Heart right ventricle (tissue), 16 donors: ENCODE data around the gene ECI2. TPM values are rescaled to one million over a fixed set of nuclear protein-coding genes. Genes with fewer than 3 reads are reported as not detected.

ENCODE experiments used
- ATAC-seq, 8 donors: fragments of 200-7000 bp; cut with Tn5 transposase; one replicate each; pipeline ENCODE4 v1.9.1; 2020; ENCODE audit warnings: mild to moderate bottlenecking in 8 of 8, moderate library complexity in 8 of 8, moderate number of reproducible peaks in 1 of 8
- DNase-seq, 2 donors: peaks; one replicate each; pipeline ENCODE4 v3.0.0-alpha.2; 2020
- H3K27ac ChIP-seq, 10 donors: fragments of 200-600 bp; sonication (generic) in 2 of 10; one replicate each; pipeline versions ENCODE4 v1.5.0 to v1.8.0; 2020 to 2022; ENCODE audit warnings: mild to moderate bottlenecking in 3 of 10
- H3K27me3 ChIP-seq, 7 donors: fragments of 200-600 bp; one replicate each; pipeline ENCODE4 v1.8.0; 2021 to 2022; ENCODE audit warnings: mild to moderate bottlenecking in 2 of 7
- H3K36me3 ChIP-seq, 9 donors: fragments of 200-600 bp; sonication (generic) in 1 of 9; one replicate each; pipeline versions ENCODE4 v1.5.0 to v1.8.0; 2020 to 2022; ENCODE audit warnings: mild to moderate bottlenecking in 2 of 9
- H3K4me1 ChIP-seq, 9 donors: fragments of 200-600 bp; sonication (generic) in 1 of 9; one replicate each; pipeline versions ENCODE4 v1.5.0 to v1.8.0; 2020 to 2022; ENCODE audit warnings: mild to moderate bottlenecking in 4 of 9
- H3K4me3 ChIP-seq, 10 donors: fragments of 200-600 bp; sonication (generic) in 2 of 10; one replicate each; pipeline versions ENCODE4 v1.5.0 to v1.8.0; 2020 to 2022; ENCODE audit warnings: mild to moderate bottlenecking in 7 of 10, moderate library complexity in 2 of 10
- H3K9me3 ChIP-seq, 11 donors: fragments of 200-600 bp in 10 of 11; sonication (generic) in 2 of 11; one replicate each; pipeline versions ENCODE4 v1.5.0 to v1.8.0; 2013 to 2022; ENCODE audit warnings: mild to moderate bottlenecking in 2 of 11, control low read depth in 1 of 11, moderate library complexity in 1 of 11
- WGBS, 2 donors: extraction: QIAGEN DNeasy Blood & Tissue Kit; methylation state at CpG; one replicate each; pipeline ENCODE4 v1.1.7; 2013; ENCODE audit warnings: inconsistent platforms in 1 of 2; 5-methylcytosine and 5-hydroxymethylcytosine counted together
- intact Hi-C, 10 donors: fragments of 100-400 bp; cut with DNase I; formaldehyde crosslinking; loops; one replicate each; pipeline versions ENCODE4 v1.11.1 to v1.14.2; 2022
- polyA plus RNA-seq, 2 donors: library from polyadenylated mRNA; stranded (reverse); fragments of 200-250 nt; gene quantifications; one replicate each; pipeline ENCODE4 v1.2.3, GENCODE V29; 2013
- total RNA-seq, 10 donors: library from RNA; stranded (reverse); fragmentation: NEBNext Ultra II Directional in 3 of 10; extraction: Animal tissue kit (Norgen Biotek cat#: 25700) in 3 of 10; gene quantifications; one replicate each; pipeline versions ENCODE4 v1.2.1 to v1.2.4, GENCODE V29; 2021 to 2023
- TF ChIP-seq, protein P1 (sequence below), 9 donors: fragments of 200-600 bp; sonication (generic) in 2 of 9; IDR thresholded peaks; one replicate each; pipeline versions ENCODE4 v1.5.0 to v1.8.0; 2021 to 2022; ENCODE audit warnings: antibody characterized with exemption in 9 of 9, mild to moderate bottlenecking in 5 of 9, moderate library complexity in 1 of 9
- donor health status: Arrhythmogenic right ventricular cardiomyopathy.
- donor health status: ischemic (EF 13 %, LVEDD 7.1; RV severe dilation, severe dysfunction).
- donor health status: healthy with polysubstance abuse.
- donor health status: DM: no; HTN: yes; CAD: no.
- donor health status: DM: no; HTN: no; CAD: no.
- donor health status: ischemic (EF 25% LVEDD 6.9; RV normal size, moderate dysfunction).
- donor health status: ischemic (EF 25% LVEDD 5.7; RV mildly dilated, moderate dysfunction).
- donor health status: healthy.
- donor health status: DM: yes; HTN: yes; CAD: no.
- donor health status: Ischemic cardiomyopathy.
- donor health status: ischemic (EF 35%, LVEDD 5.7; RV mildly dilated, moderate dysfunction).
- donor health status: nonischemic (EF 11% LVEDD 7.7; RV severe dilation, severe dysfunction).
- donor health status: DM: yes; HTN: yes; CAD: no.
- donor health status: PGD.
- donor health status: ischemic (EF 29% LVEDD 5.4; RV normal size, mild dysfunction).
- donor health status: nonischemic (EF 23%, LVEDD 6.1; RV moderate dilation, normal function).

ECI2 gene
- total and polyA plus RNA-seq, 12 donors = 54.9 to 194 (median 162) TPM

DNA sequence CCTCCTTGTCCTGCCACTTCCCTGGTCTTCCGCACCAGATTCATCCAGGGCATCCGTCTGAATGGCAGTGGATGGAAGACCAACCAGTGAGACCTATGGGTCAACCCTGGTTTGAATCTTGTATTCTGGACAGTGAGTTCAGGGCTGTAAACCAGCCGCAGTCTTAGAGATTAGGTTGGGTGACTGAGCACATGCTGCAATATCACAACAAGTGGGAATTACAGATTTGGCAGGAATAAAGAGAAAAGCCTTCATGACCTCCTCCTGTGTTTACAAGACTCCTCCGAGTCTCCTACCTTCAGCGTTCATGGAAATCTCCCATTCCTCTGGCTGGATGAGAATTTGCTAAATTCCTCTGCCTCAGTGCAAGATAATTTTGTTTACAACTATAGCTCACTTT, 9.9 kb downstream of the ECI2 start:
- Histone ChIP-seq H3K9me3 (no peaks in the 10 kb centered on the region), H3K4me1 (peaks cover 0 to 17% (median 7%) of the 10 kb centered on the region in 9 donors), H3K27me3 (no peaks in the 10 kb centered on the region), H3K36me3 (peaks cover 0 to 100% (median 68%) of the 10 kb centered on the region in 9 donors), H3K4me3 (no peak overlapping the region), H3K27ac (no peak overlapping the region)
- intact Hi-C loops = loop anchor here in 3 of 10 donors (2.0 to 10.0 kb wide), 3 partner anchors 63 to 71 kb away; no protein-coding TSS in a partner anchor
- no peak for DNase-seq
- TF ChIP-seq, protein P1, sequence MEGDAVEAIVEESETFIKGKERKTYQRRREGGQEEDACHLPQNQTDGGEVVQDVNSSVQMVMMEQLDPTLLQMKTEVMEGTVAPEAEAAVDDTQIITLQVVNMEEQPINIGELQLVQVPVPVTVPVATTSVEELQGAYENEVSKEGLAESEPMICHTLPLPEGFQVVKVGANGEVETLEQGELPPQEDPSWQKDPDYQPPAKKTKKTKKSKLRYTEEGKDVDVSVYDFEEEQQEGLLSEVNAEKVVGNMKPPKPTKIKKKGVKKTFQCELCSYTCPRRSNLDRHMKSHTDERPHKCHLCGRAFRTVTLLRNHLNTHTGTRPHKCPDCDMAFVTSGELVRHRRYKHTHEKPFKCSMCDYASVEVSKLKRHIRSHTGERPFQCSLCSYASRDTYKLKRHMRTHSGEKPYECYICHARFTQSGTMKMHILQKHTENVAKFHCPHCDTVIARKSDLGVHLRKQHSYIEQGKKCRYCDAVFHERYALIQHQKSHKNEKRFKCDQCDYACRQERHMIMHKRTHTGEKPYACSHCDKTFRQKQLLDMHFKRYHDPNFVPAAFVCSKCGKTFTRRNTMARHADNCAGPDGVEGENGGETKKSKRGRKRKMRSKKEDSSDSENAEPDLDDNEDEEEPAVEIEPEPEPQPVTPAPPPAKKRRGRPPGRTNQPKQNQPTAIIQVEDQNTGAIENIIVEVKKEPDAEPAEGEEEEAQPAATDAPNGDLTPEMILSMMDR (IDR thresholded peaks at IDR 0.05) = no peak
- no peak for ATAC-seq
- 86 to 88% methylated on average over 5 of the region's 5 CpGs for WGBS, 2 donors

DNA sequence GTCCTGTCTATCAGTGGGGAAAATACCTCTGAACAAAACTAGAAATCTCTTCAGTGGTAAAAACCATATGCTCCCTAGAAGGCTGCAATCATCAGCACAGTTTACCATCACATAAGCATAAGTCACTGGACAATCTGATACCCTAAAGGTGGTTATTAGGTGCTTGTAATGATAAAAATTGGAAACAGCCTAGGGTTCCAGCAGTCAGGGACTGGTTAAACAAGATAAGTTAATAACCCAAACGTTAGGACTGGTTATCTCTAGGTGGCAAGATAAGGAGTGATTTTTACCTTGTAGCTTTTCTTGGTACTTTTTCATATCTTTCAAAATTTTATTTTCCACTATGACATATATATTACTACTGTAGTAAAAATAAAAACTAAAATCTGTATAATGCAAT, 11.0 kb downstream of the ECI2 start:
- no peak for ATAC-seq
- Histone ChIP-seq H3K36me3 (peaks cover 0 to 100% (median 68%) of the 10 kb centered on the region in 9 donors), H3K4me1 (peaks cover 0 to 17% (median 6%) of the 10 kb centered on the region in 9 donors), H3K27me3 (no peaks in the 10 kb centered on the region), H3K9me3 (no peaks in the 10 kb centered on the region), H3K4me3 (no peak overlapping the region), H3K27ac (no peak overlapping the region)
- WGBS, 2 donors = 21 to 40% methylated on average over 1 of the region's 1 CpG
- intact Hi-C loops = loop anchor here in 3 of 10 donors (2.0 to 10.0 kb wide), 3 partner anchors 62 to 70 kb away; no protein-coding TSS in a partner anchor
- TF ChIP-seq, protein P1 (IDR thresholded peaks at IDR 0.05) = no peak
- DNase-seq = no peak

DNA sequence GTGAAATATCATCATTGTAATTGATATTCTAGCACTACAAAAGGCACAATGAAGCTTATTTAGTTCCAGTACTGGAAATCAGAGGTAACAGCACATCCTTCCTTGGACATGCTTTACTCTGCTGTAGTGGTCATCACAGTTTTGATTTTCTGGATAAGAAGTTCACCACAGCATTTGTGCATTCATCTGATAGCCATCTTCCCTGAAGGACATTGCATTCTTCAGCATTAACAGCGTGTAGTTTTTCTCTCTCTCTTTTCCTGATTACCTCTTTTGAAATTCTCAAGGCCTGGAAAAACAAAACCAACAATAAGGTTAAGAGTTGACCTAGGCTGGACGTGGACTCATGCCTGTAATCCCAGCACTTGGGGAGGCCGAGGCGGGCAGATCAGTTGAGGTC, 19.6 kb downstream of the ECI2 start:
- no peaks in the 10 kb centered on the region for H3K4me1 ChIP-seq
- ATAC-seq (no peak), DNase-seq (no peak)
- no peak overlapping the region for H3K4me3 ChIP-seq
- intact Hi-C loops = loop anchor here in 1 of 10 donors (10.0 kb wide), 1 partner anchor 51 kb away; no protein-coding TSS in a partner anchor
- no peaks in the 10 kb centered on the region for H3K27me3 ChIP-seq
- H3K9me3 ChIP-seq = peaks cover 0 to 18% (median 6%) of the 10 kb centered on the region in 11 donors
- TF ChIP-seq, protein P1 (IDR thresholded peaks at IDR 0.05) = no peak
- 93 to 95% methylated on average over 4 of the region's 4 CpGs for WGBS, 2 donors
- H3K27ac ChIP-seq = no peak overlapping the region
- peaks cover 0 to 68% (median 55%) of the 10 kb centered on the region in 9 donors for H3K36me3 ChIP-seq

DNA sequence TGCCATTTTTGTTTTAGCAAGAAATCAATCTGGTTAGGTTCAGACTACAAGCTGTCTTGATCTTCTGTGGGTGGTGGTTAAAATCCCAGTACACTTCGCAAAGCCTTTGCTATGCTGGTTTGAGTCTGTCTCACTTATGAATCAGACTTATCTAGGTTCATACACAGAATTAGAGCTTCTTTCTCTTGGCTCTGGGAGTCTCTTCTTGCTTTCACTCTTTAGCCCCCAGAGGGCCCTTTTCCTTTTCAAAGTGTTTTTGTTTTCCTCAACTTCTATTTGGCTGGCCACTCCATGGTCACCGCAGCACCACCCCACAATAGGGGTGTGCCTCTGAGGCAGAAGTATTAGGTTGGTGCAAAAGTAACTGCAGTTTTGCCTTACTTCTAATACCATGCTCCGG, 21.3 kb downstream of the ECI2 start:
- TF ChIP-seq, protein P1 (IDR thresholded peaks at IDR 0.05) = no peak
- Histone ChIP-seq H3K4me1 (peaks cover 0 to 14% (median 8%) of the 10 kb centered on the region in 9 donors), H3K27me3 (no peaks in the 10 kb centered on the region), H3K27ac (no peak overlapping the region), H3K36me3 (peaks cover 0 to 52% (median 41%) of the 10 kb centered on the region in 9 donors), H3K4me3 (no peak overlapping the region), H3K9me3 (peaks cover 0 to 18% (median 6%) of the 10 kb centered on the region in 11 donors)
- intact Hi-C loops = loop anchor here in 2 of 10 donors (5.0 to 10.0 kb wide), 2 partner anchors 47 to 49 kb away; no protein-coding TSS in a partner anchor
- DNase-seq = no peak
- ATAC-seq = no peak
- WGBS, 2 donors = 88 to 99% methylated on average over 3 of the region's 3 CpGs
